ENCODE measurements around the gene PLVAP.

Gene PLVAP

GRCh38 chr19:17323300-17323963 is 53.7 kb downstream of the PLVAP start:
- no peak for DNase-seq (ENCODE audit: low read depth in 2 of 2)

GRCh38 chr19:17322854-17323253 is 54.3 kb downstream of the PLVAP start:
- no peak for DNase-seq (ENCODE audit: low read depth in 2 of 2)

GRCh38 chr19:17321655-17322489 is 55.3 kb downstream of the PLVAP start:
- no peak for DNase-seq (ENCODE audit: low read depth in 2 of 2)

GRCh38 chr19:17320435-17320834 is 56.7 kb downstream of the PLVAP start:
- no peak for DNase-seq (ENCODE audit: low read depth in 2 of 2)

- DNase-seq (ENCODE audit: low read depth in 2 of 2) = no peak
These were observed 57.5 kb downstream of the PLVAP start for GRCh38 chr19:17319473-17320238.

GRCh38 chr19:17318966-17319365 is 58.2 kb downstream of the PLVAP start:
- DNase-seq (ENCODE audit: low read depth in 2 of 2) = no peak

GRCh38 chr19:17314007-17314593 is 63.0 kb downstream of the PLVAP start:
- DNase-seq (ENCODE audit: low read depth in 2 of 2) = no peak

- no peak for DNase-seq (ENCODE audit: low read depth in 2 of 2)
These were observed 64.7 kb downstream of the PLVAP start for GRCh38 chr19:17312189-17313113.

GRCh38 chr19:17311455-17312188 is 65.5 kb downstream of the PLVAP start:
- DNase-seq (ENCODE audit: low read depth in 2 of 2) = no peak

- DNase-seq (ENCODE audit: low read depth in 2 of 2) = no peak
These were observed 67.1 kb downstream of the PLVAP start for GRCh38 chr19:17309965-17310461.

GRCh38 chr19:17309198-17309964 is 67.8 kb downstream of the PLVAP start, which contains the start of gene DDA1:
DDA1 (plus strand) TSS chr19:17309563; CDS start chr19:17309655, 92 bp downstream.
- peak; percentile 99 to 100 for DNase-seq (ENCODE audit: low read depth in 2 of 2)

GRCh38 chr19:17307876-17308377 is 69.2 kb downstream of the PLVAP start:
- DNase-seq (ENCODE audit: low read depth in 2 of 2) = no peak

GRCh38 chr19:17306285-17306714 is 70.8 kb downstream of the PLVAP start:
- DNase-seq (ENCODE audit: low read depth in 2 of 2) = no peak

- peak; percentile 91 to 92 for DNase-seq (ENCODE audit: low read depth in 2 of 2)
These were observed 71.4 kb downstream of the PLVAP start, which contains the start of gene MRPL34 for GRCh38 chr19:17305517-17306284. MRPL34 (plus strand) TSS chr19:17305872; CDS start chr19:17305893, 21 bp downstream.

GRCh38 chr19:17305216-17305516 is 72.0 kb downstream of the PLVAP start:
- DNase-seq (ENCODE audit: low read depth in 2 of 2) = no peak

GRCh38 chr19:17304386-17305215 is 72.5 kb downstream of the PLVAP start:
- no peak for DNase-seq (ENCODE audit: low read depth in 2 of 2)

- no peak for DNase-seq (ENCODE audit: low read depth in 2 of 2)
These were observed 73.2 kb downstream of the PLVAP start for GRCh38 chr19:17303940-17304267.

Data from stimulated activated CD8-positive, alpha-beta memory T cell treated with anti-CD3 and anti-CD28 coated beads, Interleukin-7, amount 100 ng/mL, for 4 hours (primary cell).